Body of pancreas (tissue), 4 donors: Measurements from ENCODE around the gene PIERCE2. TPM values are rescaled to one million over a fixed set of nuclear protein-coding genes. Genes with fewer than 3 reads are reported as not detected.

ENCODE experiments used
- ATAC-seq: fragments of 150-250 bp; one replicate; pipeline ENCODE4 v1.9.1; 2016
- DNase-seq, 4 donors: peaks; one replicate each; pipeline ENCODE4 v3.0.0-alpha.2; 2019
- H3K27ac ChIP-seq, 4 donors: fragments of 200-600 bp; sonication (generic); 1 replicate in 3 of 4; 2 replicates in 1 of 4; pipeline versions ENCODE4 v1.5.1 to v1.6.1; 2016 to 2019; ENCODE audit warnings: mild to moderate bottlenecking in 1 of 4, mixed read lengths in 1 of 4, moderate library complexity in 1 of 4
- H3K27me3 ChIP-seq, 2 donors: fragments of 200-600 bp; sonication (generic); one replicate each; pipeline ENCODE4 v1.6.0; 2016; ENCODE audit warnings: mild to moderate bottlenecking in 1 of 2
- H3K36me3 ChIP-seq, 2 donors: fragments of 200-600 bp; sonication (generic); replicated peaks in 1 of 2; 2 replicates each; pipeline ENCODE4 v1.5.1; 2016; ENCODE audit warnings: low read depth in 2 of 2; ENCODE audit not compliant: insufficient read depth in 1 of 2
- H3K4me1 ChIP-seq: fragments of 200-600 bp; sonication (generic); one replicate; pipeline ENCODE4 v1.6.0; 2016
- H3K4me3 ChIP-seq, 2 donors: fragments of 200-600 bp; sonication (generic); 1 replicate in 1 of 2; 2 replicates in 1 of 2; pipeline ENCODE4 v1.5.1; 2016 to 2019
- H3K9me3 ChIP-seq, 3 donors: fragments of 200-600 bp; sonication (generic); 1 replicate in 2 of 3; 2 replicates in 1 of 3; pipeline ENCODE4 v1.5.1; 2016
- CTCF ChIP-seq, 7 experiments: fragments of 450-650 bp in 4 of 7; fragments of 200-600 bp in 3 of 7; sonication (generic) in 3 of 7; IDR thresholded peaks; one replicate each; pipeline ENCODE4 v1.5.1; 2016 to 2019; ENCODE audit warnings: antibody characterized with exemption in 7 of 7
- POLR2A ChIP-seq, 3 donors: fragments of 450-650 bp; IDR thresholded peaks; one replicate each; pipeline ENCODE4 v1.6.1; 2016; ENCODE audit warnings: antibody characterized with exemption in 3 of 3, mild to moderate bottlenecking in 2 of 3
- WGBS, 2 donors: methylation state at CpG; one replicate each; pipeline ENCODE4 v1.1.5; 2017; 5-methylcytosine and 5-hydroxymethylcytosine counted together
- intact Hi-C: fragments of 100-400 bp; cut with DNase I; formaldehyde crosslinking; loops from one replicate; pipeline ENCODE4 v1.15.1; 2023
- microRNA counts, 2 donors: library from miRNA; unstranded; fragments of <30 nt; microRNA quantifications; one replicate each; lab custom pipeline; 2017
- microRNA-seq, 2 donors: library from miRNA; unstranded; fragments of <30 nt; microRNA quantifications; one replicate each; pipeline ENCODE4, GENCODE V29; 2016; ENCODE audit warnings: borderline number of aligned reads in 2 of 2, borderline replicate concordance in 2 of 2
- total RNA-seq, 2 donors: library from RNA; depleted of rRNA; stranded (reverse); fragments of >200 nt; gene quantifications; one replicate each; pipeline ENCODE4 v1.1.0, GENCODE V29; 2016

PIERCE2 gene
- total RNA-seq, 2 donors from 2014 or later: 2.0 to 2.1 TPM

GRCh38 chr15:55457401-55458022 lies 49.2 kb downstream of the PIERCE2 start:
- ATAC-seq (no peak), DNase-seq (no peak)
- no peak overlapping the region for H3K27ac ChIP-seq
- H3K27me3 ChIP-seq: no peaks in the 10 kb centered on the region
- TF ChIP-seq POLR2A (IDR thresholded peaks at IDR 0.05): no peak
- TF ChIP-seq CTCF (IDR thresholded peaks at IDR 0.05): no peak
- peaks cover 0 to 9% (median 0%) of the 10 kb centered on the region in 3 donors for H3K9me3 ChIP-seq
- H3K4me3 ChIP-seq: no peak overlapping the region
- intact Hi-C loops: no loop called here
- H3K4me1 ChIP-seq: no peaks in the 10 kb centered on the region
- H3K36me3 ChIP-seq: no peaks in the 10 kb centered on the region
- 90% methylated on average over 4 to 5 of the region's 5 CpGs for WGBS, 2 donors

- intact Hi-C loops: no loop called here
- Histone ChIP-seq H3K4me1 (no peaks in the 10 kb centered on the region), H3K27me3 (no peaks in the 10 kb centered on the region), H3K4me3 (no peak overlapping the region), H3K27ac (no peak overlapping the region), H3K36me3 (no peaks in the 10 kb centered on the region), H3K9me3 (peaks cover 0 to 9% (median 0%) of the 10 kb centered on the region in 3 donors)
- TF ChIP-seq CTCF (IDR thresholded peaks at IDR 0.05): no peak
- DNase-seq (no peak), ATAC-seq (no peak)
- WGBS, 2 donors: 89 to 90% methylated on average over 4 of the region's 4 CpGs
These were observed 53.2 kb downstream of the PIERCE2 start for GRCh38 chr15:55461447-55461846.

GRCh38 chr15:55468321-55468720 lies 60.0 kb downstream of the PIERCE2 start:
- DNase-seq (no peak), ATAC-seq (no peak)
- H3K36me3 ChIP-seq: no peaks in the 10 kb centered on the region
- H3K9me3 ChIP-seq: no peaks in the 10 kb centered on the region
- intact Hi-C loops: no loop called here
- TF ChIP-seq CTCF (IDR thresholded peaks at IDR 0.05): no peak
- TF ChIP-seq POLR2A (IDR thresholded peaks at IDR 0.05): no peak
- H3K4me3 ChIP-seq: no peak overlapping the region
- H3K27ac ChIP-seq: no peak overlapping the region
- no peaks in the 10 kb centered on the region for H3K27me3 ChIP-seq
- H3K4me1 ChIP-seq: no peaks in the 10 kb centered on the region
- WGBS, 2 donors: 84 to 92% methylated on average over 2 of the region's 2 CpGs

MicroRNAs within 50 kb of the gene (microRNA counts, 767-probe panel; counts per million panel counts)
- microRNA hsa-miR-628-3p (lab: Ali Mortazavi, UCI): 0 to 736 counts per million in 2 donors
- 0 to 736 counts per million in 2 donors for microRNA hsa-miR-628-5p (lab: Ali Mortazavi, UCI)

Small RNA genes lying within 50 kb of the gene (microRNA-seq; reads per million reads assigned to microRNA genes)
- gene MIR628: 112 to 123 reads per million in 2 donors

Other genes starting within 250 kb of the PIERCE2 start
- gene RSL24D1, start 211.6 kb upstream of the PIERCE2 start, total RNA-seq: 10 to 100 TPM; 13.5 to 46.7 TPM
- gene RAB27A, start 118.7 kb upstream of the PIERCE2 start, total RNA-seq: 1 to 10 TPM; 9.6 to 9.9 TPM
- 10 to 100 TPM; 11.2 to 16.1 TPM for gene PIGBOS1, start 89.4 kb upstream of the PIERCE2 start, total RNA-seq
- gene PIGB, start 89.3 kb upstream of the PIERCE2 start, total RNA-seq: 10 to 100 TPM in 1 of 2 donors, 1 to 10 TPM in 1; 9.1 to 17.1 TPM
- gene CCPG1, start 136 bp upstream of the PIERCE2 start, total RNA-seq: 10 to 100 TPM; 64.3 to 71.9 TPM
- gene DNAAF4, start 99.7 kb downstream of the PIERCE2 start, total RNA-seq: 1 to 10 TPM in 1 of 2 donors, not detected in 1; 2.1 TPM
- gene PYGO1, start 179.8 kb downstream of the PIERCE2 start, total RNA-seq: 1 to 10 TPM; 1.3 to 2.6 TPM